NCI-H146 treated with DMSO at 0.1 percent for 48 hours (cell line): Measurements from ENCODE around the gene NFIA.

Source experiments
- DNase-seq: peaks from one replicate; lab custom pipeline; 2025; ENCODE audit not compliant: unreplicated experiment; lab: John Stamatoyannopoulos, UW

NFIA gene

GRCh38 chr1:61238359-61238665, 156.0 kb downstream of the NFIA start:
- no peak for DNase-seq

GRCh38 chr1:61240878-61241277, 158.5 kb downstream of the NFIA start:
- no peak for DNase-seq

DNA sequence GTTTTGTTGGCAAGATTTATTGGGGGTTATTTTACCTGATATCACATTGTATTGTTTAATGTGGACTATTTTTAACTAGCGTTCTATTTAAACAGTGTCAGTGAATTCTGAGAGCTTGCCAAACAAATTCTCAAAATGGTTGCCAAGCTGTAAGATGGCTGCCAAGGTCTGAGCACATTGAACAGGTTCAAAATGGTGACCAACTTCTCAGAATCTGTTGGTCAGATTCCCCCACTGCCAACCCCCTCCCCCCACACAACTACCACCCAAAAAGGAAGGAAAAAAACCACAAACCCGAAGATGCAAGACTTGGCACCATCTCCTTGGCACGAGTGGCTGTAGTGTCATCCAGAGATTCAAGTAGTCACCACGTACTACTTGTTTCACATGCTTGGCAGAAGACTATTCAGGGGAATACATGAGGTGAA, 159.1 kb downstream of the NFIA start:
- no peak for DNase-seq

GRCh38 chr1:61241973-61242381, 159.6 kb downstream of the NFIA start:
- DNase-seq = no peak

GRCh38 chr1:61244114-61244513, 161.8 kb downstream of the NFIA start:
- DNase-seq = no peak

- DNase-seq = no peak
These were observed 163.5 kb downstream of the NFIA start for GRCh38 chr1:61245696-61246400.

- no peak for DNase-seq
These were observed 164.9 kb downstream of the NFIA start for GRCh38 chr1:61247051-61247825.

DNA sequence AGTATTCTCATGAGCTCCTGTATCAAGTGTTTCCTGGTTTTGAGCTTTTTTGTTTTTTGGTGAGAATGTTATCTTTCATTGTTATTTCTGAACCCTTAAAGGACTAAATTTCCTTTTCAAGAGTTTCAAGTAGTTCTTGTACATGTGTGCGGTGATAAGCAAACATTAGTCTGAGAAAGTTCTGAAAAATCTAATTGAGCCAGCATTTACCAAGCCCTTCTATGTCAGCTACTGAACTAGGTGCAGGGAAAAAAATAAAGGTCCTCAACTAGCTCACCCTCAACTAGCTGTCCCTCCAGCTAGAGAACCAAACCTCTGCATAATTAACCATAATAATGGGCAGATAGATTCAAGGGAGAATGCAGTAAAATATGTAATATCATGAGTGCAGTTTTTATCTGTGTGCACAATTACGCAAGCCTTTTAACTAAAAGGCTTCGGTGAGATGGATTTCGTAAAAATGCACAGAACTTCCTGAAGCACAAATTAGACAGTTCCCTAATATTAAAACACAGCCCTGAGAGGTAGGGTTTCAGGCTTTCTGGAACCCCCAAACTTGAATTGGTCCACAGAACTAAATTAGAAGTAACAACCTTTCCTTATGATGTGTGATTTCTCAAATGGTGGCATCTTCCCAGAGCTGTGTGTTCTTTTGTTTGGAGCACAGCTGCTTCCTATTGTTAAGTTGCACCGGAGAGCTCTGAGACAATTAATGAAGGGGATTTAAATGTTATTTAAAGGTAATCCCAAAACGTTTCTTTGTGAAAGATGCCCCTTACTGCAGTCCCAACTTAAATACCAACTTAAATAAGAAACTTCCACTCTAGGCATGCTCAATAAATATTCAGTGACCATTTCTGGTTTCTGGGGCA, 165.8 kb downstream of the NFIA start:
- DNase-seq = no peak

GRCh38 chr1:61250933-61251332, 168.6 kb downstream of the NFIA start:
- DNase-seq = no peak

GRCh38 chr1:61253059-61253735, 170.8 kb downstream of the NFIA start:
- DNase-seq = no peak

- no peak for DNase-seq
These were observed 171.7 kb downstream of the NFIA start for GRCh38 chr1:61253912-61254633.

DNA sequence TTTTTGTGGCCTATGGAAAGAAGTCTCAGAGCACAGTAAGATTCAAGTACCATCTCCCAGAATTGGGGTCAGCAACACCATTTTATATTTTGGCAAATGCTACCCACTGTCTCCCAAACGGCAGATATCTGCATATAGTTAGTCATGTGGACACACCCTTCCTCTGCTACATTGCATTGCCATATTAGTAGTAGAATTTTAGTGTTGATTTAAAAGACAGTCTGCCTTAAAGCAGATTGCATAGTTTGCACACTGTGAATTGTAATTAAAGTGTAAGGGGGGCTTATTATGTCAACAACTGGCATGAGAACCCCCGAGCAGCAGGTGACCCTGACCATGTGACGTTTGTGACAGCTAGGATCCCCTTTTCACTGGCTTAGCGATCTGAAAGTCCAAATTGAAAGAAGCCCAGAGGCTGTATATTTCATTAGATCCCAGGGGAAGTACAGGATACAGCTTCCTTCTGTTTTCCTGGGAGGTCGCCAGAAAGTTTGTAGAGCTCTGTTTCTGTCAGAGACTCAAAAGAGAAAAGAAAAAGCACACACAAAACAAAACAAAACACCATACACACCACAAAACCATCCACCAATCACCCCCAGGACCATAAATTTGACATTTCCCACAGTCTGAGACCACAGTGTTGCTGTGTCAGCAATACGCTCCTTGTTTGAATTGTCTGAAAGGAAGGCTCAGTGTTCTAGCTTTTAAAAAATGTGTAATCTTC, 172.4 kb downstream of the NFIA start:
- DNase-seq = no peak

- DNase-seq = no peak
These were observed 173.0 kb downstream of the NFIA start for GRCh38 chr1:61255358-61255703.

GRCh38 chr1:61259379-61260148, 177.2 kb downstream of the NFIA start:
- no peak for DNase-seq

GRCh38 chr1:61260171-61260570, 177.8 kb downstream of the NFIA start:
- DNase-seq = no peak

DNA sequence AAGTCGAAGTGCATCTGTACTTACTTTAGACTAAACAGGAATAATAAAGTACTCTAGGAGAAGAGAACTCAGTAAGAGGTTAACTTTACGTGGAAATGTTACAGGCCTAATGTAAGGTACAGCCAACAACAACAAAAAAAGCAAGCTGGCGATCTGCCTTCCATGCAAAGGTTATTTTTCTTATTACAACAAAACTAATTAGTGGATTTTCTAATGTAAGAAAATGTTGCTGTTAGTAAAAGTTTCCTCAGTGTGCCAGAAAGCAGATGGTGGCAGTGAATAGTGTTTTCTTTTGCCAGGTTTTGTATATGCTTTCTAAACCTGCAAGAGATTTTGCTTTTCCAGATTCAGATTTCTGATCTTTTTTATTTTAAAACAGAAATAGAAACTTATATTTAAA, 179.2 kb downstream of the NFIA start:
- DNase-seq = no peak

DNA sequence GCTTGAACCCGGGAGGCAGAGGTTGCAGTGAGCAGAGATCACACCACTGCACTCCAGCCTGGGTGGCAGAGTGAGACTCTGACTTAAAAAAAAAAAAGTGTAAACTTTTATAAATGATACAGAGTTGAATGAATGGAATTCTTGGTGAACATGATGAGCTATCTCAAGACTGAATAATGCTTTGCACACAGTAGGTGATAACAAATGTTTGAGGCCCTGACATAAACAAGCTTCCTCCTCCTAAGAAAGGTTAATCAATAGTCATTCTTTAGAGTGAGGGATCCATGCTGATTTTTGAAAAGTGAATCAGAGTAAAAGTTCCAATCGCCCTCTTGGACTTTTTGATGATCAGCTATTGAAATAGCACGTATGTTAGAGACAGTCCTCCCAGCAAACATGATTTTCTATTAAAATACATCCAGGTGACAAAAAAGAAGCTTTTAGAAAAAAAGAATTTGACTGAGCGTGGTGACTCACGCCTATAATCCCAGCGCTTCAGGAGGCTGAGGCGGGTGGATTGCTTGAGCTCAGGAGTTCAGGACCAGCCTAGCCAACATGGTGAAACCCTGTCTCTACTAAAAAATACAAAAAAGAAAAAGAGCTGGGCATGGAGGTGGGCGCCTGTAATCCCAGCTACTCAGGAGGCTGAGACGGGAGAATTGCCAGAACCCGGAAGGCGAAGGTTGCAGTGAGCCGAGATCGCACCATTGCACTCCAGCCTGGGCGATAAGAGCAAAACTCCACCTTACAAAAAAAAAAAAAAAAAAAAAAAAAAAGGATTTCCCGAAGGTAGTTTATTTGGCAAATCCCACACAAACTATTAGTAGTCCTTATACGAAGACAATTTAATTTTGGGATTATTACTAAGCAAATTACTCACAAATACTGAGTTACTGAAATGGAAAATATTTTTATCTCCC, 181.8 kb downstream of the NFIA start:
- no peak for DNase-seq

DNA sequence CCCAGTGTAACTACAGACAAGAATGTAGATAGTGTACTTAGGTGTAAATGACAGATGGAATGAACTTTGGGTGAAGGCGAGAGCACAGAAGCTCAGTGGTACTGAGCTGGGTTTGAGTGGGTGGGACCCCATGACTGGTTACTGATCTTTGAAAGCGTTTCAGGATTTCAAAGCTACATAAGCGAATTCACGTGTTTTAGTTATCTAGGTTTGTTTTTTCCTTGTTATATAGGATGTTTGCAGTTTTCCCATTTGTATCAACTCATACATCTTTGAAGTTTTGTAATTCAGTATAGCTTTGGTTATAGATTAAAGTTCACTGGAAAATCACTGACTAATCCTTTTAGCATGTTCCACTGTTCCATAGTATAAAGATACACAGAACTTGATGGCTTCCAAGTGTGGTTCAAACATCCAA, 182.5 kb downstream of the NFIA start:
- DNase-seq = no peak
